ENCODE data around the gene S1PR4.

S1PR4 gene

GRCh38 chr19:3224346-3225168 is 46.0 kb downstream of the S1PR4 start, which contains the start of gene CELF5:
Gene CELF5, plus strand, starts transcription at chr19:3224661. Its CDS starts 79 bp downstream, at chr19:3224740.
- peak; percentile 37 for DNase-seq (ENCODE audit: low read depth)

DNA sequence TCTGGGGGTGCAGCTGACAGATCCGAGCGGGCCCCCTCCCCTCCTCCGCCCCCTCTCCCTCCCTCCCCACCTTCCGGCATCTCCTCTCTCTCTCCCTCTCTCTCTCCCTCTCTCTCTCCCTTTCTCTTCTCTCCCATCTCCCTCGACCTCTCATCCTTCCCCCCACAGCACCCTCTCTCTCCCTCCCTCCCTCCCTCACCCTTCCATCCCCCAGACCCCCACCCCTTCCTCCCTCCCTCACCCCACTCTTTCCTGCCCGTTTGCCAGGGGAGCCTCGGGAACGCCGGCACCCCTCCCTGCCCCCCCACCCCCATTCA is 46.6 kb downstream of the S1PR4 start:
- DNase-seq (ENCODE audit: low read depth) = no peak

- no peak for DNase-seq (ENCODE audit: low read depth)
These were observed 47.1 kb downstream of the S1PR4 start for GRCh38 chr19:3225677-3226093.

- DNase-seq (ENCODE audit: low read depth) = no peak
These were observed 48.6 kb downstream of the S1PR4 start for GRCh38 chr19:3227054-3227626.

DNA sequence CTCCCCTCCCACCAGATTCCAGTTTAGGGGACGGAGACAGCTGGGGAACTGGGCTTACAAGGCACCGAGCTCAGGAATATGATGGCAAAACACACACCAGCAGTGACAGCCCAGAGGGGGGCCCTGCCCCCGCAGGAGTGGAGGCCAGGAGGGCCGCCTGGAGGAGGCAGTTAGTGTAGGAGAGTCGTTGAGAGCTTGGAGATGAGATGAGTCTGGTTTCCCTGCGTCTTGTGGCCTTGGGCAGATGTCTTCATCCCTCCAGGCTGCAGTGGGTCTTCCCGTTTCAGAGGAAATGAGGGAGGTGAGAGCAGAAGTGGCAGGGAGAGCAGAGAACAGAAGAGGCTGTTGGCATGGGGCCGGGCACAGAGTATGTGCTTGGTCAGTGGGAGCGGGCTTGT is 50.8 kb downstream of the S1PR4 start:
- DNase-seq (ENCODE audit: low read depth) = no peak

All from stimulated activated CD8-positive, alpha-beta memory T cell treated with anti-CD3 and anti-CD28 coated beads, Interleukin-15, amount 100 ng/mL, for 24 hours (primary cell).